Activated T-cell treated with anti-CD3 and anti-CD28 coated beads for 4 hours (primary cell): ENCODE results near the gene AMZ1.
"Not testable (repeated sequence)": the region's sequence is repeated elsewhere in the genome, so short reads cannot be mapped to it uniquely, and the experiment has no call there.

Source experiments
- DNase-seq: peaks from one replicate; pipeline ENCODE4 v3.0.0-alpha.2; 2020

The AMZ1 gene

GRCh38 chr7:2692543-2692942 lies 4.5 kb downstream of the AMZ1 start:
- DNase-seq, result no peak

GRCh38 chr7:2693420-2694121 lies 5.6 kb downstream of the AMZ1 start:
- not testable (repeated sequence) for DNase-seq

GRCh38 chr7:2694122-2694436 lies 6.1 kb downstream of the AMZ1 start:
- DNase-seq, result not testable (repeated sequence)

- peak; percentile 25 for DNase-seq
These were observed 10.7 kb downstream of the AMZ1 start for GRCh38 chr7:2698581-2699288.

DNA sequence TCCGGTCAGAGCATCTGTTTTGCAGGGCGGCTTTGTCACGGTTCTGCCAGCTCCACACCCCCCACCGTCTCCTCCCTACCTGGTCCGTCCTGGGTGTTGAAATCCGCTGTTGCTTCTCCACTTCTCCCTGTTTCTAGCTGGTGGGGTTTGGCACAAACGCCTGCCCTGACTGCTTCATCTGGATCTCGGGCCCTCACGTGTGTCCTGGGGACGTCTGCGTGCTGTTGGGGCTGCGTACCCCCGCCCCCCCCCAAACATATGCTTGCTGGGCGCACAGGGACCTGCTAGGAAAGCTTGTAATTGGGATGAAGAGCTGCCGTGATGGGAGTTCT lies 11.3 kb downstream of the AMZ1 start:
- DNase-seq, result no peak

GRCh38 chr7:2700141-2700850 lies 12.3 kb downstream of the AMZ1 start:
- no peak for DNase-seq

- no peak for DNase-seq
These were observed 13.4 kb downstream of the AMZ1 start for GRCh38 chr7:2701424-2701823.

DNA sequence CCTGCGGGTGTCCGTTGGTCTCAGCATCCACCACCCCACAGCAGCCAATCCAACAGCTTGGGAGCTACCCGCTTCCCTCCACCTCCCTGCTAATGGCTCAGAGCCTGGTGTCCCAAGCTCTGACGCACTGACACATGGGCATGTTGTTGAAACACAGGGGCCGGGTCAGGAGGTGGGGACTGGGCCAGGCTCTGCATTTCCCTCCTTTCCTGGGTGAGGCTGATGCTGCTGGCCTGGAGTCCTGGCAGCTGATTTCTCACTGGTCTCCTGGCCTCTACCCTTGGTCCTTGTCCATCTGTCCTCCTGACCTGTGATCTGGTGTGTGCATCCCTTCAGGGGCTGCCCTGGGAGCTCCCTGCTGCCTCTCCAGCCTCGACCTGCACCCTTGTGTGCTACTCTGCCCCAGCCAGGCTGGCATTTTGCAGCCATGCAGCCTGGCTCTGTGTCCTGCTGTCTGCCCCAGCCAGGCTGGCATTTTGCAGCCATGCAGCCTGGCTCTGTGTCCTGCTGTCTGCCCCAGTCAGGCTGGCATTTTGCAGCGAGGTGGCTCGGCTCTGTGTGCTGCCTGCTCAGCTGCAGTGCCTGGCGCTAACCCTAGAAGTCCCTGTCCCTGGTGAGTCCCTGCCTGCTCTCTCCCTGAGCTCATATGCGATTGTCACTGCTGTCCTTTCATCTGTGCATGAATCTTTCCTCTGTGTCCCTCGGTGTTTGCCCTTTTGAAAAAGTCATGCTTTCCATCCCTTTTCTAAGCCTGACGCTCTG lies 14.0 kb downstream of the AMZ1 start:
- DNase-seq, result no peak

DNA sequence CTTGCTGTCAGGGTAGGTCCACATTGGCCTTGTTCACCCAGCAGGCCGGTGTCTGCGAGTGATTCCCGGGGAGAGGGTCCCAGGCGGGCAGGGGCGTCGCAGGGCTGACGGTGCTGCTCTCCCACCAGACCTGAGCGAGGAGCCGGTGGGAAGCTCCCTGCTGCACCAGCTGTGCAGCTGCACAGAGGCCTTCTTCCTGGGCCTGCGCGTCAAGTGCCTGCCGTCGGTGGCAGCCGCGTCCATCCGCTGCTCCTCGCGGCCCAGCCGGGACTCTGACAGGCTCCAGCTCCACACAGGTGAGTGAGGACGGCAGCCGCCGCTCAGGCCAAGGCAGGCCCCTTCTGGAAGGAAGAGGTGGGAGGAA lies 14.6 kb downstream of the AMZ1 start:
- no peak for DNase-seq

DNA sequence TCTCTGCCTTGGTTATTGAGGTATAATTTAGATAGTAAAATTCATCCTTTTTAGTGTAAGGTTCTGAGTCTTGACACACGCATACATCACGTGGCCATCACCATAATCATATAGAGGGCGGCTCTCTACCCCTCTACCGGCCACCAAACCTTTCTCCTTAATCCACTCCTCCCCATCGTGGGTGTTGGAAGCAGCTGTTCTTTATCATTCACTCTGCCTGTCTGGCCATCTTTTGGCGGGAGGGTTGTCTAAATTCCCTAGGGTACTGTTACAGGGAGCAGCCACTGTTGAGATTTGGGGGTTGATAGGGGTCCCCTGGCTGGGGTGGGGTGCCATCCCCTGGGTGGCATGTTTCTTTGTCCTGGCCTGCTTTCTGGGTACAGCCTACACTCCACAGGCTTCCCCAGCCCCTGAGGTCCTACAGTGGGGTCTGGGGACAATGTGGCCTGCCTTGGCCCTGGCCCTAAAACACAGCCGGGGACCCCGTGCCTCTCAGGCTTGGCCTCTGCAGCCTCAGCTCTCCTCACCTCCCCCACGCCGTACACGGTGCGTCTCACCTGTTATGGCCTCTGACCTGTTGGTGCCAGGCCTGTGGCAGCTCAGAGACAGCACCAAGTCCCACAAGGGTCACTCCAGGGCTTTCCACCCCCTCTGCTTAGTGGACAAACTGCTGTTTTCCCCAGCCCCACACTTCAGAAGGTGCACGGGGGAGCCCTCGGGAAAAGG lies 17.5 kb downstream of the AMZ1 start:
- DNase-seq, result no peak

- no peak for DNase-seq
These were observed 18.7 kb downstream of the AMZ1 start for GRCh38 chr7:2706685-2707126.

- no peak for DNase-seq
These were observed 19.5 kb downstream of the AMZ1 start for GRCh38 chr7:2707481-2707880.

DNA sequence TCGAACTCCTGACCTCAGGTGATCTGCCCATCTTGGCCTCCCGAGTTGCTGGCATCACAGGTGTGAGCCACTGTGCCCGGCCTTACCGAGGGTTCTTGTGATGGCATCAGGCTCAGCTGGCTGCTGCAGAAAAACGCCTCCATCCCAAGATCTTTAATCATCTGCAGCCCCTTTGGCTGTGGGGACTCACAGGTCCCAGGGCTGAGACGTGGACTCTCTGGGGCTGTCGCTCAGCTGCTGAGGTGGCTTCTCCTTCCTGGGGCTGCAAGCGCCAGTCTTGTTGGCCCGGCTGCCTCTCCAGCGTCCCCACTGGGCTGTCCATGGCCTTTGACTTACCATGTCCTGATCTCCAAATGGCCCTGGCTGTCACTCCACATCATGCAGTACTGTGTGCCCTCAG lies 20.0 kb downstream of the AMZ1 start:
- DNase-seq, result no peak

- DNase-seq, result no peak
These were observed 20.7 kb downstream of the AMZ1 start for GRCh38 chr7:2708547-2709310.

GRCh38 chr7:2709553-2710285 lies 21.7 kb downstream of the AMZ1 start:
- DNase-seq, result peak; percentile 57

DNA sequence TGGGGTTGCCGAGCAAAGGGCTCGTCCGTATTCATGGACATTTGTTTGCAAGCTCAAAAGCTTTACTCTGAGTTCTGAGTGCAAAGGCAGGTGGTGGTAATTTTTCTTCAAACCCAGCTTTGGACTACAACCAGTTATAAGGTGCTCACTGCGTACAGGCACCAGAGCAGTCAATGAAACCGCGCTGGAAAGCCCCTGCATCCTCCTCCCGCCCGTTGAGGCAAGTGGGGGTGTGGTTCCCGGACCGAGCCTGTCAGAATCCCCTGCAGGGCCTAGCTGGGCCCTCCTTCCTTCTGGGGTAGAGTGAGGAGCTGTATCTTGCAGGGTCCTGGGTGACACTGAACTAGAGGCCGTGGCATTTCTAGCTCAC lies 22.3 kb downstream of the AMZ1 start:
- peak; percentile 44 for DNase-seq

GRCh38 chr7:2710901-2711551 lies 23.0 kb downstream of the AMZ1 start:
- no peak for DNase-seq

DNA sequence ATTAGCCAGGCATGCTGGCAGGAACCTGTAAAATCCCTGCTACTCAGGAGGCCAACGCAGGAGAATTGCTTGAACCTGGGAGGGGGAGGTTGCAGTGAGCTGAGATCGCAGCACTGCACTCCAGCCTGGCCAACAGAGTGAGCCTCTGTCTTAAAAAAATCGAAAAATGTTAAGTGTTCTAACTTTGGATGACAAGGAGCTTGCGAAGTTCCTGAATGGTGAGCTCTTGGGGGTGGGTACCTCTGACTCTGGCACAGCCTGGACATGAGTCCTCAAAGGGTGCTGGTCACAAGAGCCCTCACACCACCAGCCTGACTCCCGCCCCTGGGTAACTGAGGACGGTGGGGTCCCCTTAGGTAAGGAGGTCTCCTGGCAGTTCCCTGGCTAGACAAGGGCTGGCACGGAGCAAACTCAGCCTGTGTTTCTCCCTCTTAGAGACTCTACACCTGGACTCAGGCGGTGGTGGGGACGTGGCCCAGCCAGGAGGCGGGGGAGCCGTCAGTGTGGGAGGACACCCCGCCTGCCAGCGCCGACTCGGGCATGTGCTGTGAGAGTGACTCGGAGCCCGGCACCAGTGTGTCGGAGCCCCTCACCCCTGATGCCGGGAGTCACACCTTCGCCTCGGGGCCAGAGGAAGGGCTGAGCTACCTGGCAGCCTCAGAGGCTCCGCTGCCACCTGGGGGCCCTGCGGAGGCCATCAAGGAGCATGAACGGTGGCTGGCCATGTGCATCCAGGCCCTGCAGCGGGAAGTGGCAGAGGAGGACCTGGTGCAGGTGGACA lies 24.1 kb downstream of the AMZ1 start:
- no peak for DNase-seq

- DNase-seq, result no peak
These were observed 25.4 kb downstream of the AMZ1 start for GRCh38 chr7:2713370-2713769.

DNA sequence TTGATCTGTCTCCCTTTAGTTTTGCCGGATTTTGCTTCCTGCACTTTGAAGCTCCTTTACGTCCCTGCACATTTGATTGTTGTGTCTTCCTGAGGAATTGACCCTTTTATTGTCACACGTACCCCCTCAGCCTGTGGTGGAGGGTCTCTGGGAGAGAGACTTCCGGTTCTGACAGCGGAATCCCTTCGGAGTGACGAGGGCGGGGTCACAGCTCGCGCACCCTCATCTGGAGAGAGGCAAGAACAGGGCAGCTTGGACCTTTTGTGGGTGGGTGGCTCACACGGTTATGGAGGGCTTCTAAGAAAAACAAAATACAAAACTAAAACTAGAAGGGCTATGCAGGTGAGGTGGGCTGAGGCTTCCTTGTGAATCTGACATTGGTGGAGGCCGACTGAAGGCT lies 26.0 kb downstream of the AMZ1 start:
- no peak for DNase-seq
